Naive thymus-derived CD8-positive, alpha-beta T cell (primary cell): Measurements from ENCODE around the gene RERE. TPM values are rescaled to one million over a fixed set of nuclear protein-coding genes. Genes with fewer than 3 reads are reported as not detected.

Source experiments
- ATAC-seq, 2 donors: fragments of 150-1000 bp; cut with Tn5 transposase in 1 of 2; sonication (Bioruptor Pico), chemical (Tn5 transposase) in 1 of 2; 1 replicate in 1 of 2; 2 replicates in 1 of 2; pipeline ENCODE4 v1.10.0; 2021; ENCODE audit warnings: mild to moderate bottlenecking in 2 of 2, moderate library complexity in 2 of 2
- POLR2A ChIA-PET: fragments of 350-600 bp; sonication (Branson Sonifier 250); formaldehyde crosslinking; loops from one replicate; lab custom pipeline; 2021; ENCODE audit warnings: antibody characterized with exemption; lab: Charles Lee
- DNase-seq, 10 donors: peaks; one replicate each; pipeline versions ENCODE4 v3.0.0 to v3.0.0-alpha.2; 2020 to 2022
- H3K27ac Mint-ChIP-seq, 10 donors: one replicate each; pipeline ENCODE4 v1.8.0; 2020 to 2022; ENCODE audit warnings: mild to moderate bottlenecking in 10 of 10, mixed read lengths in 10 of 10, moderate library complexity in 4 of 10, inconsistent platforms in 1 of 10
- H3K27me3 Mint-ChIP-seq, 5 donors: one replicate each; pipeline ENCODE4 v1.8.0; 2021 to 2022; ENCODE audit warnings: mixed read lengths in 5 of 5
- H3K36me3 Mint-ChIP-seq, 3 donors: one replicate each; pipeline ENCODE4 v1.8.0; 2020 to 2022; ENCODE audit warnings: mixed read lengths in 3 of 3, mild to moderate bottlenecking in 2 of 3, inconsistent platforms in 1 of 3
- H3K4me1 Mint-ChIP-seq, 4 donors: one replicate each; pipeline ENCODE4 v1.8.0; 2021 to 2022; ENCODE audit warnings: mixed read lengths in 4 of 4
- H3K4me3 Mint-ChIP-seq, 10 donors: one replicate each; pipeline ENCODE4 v1.8.0; 2020 to 2022; ENCODE audit warnings: mild to moderate bottlenecking in 10 of 10, mixed read lengths in 10 of 10, moderate library complexity in 6 of 10, inconsistent platforms in 1 of 10
- H3K9me3 Mint-ChIP-seq, 9 donors: one replicate each; pipeline ENCODE4 v1.8.0; 2020 to 2022; ENCODE audit warnings: mixed read lengths in 9 of 9, mild to moderate bottlenecking in 3 of 9, inconsistent platforms in 1 of 9, moderate library complexity in 1 of 9
- polyA plus RNA-seq, 3 donors: library from polyadenylated mRNA; unstranded; fragments of 300-500 nt; fragmentation: Illumina TruSeq; gene quantifications; one replicate each; pipeline ENCODE4 v1.2.3, GENCODE V29; 2021
- total RNA-seq, 8 experiments: library from RNA in 2 of 8; stranded (reverse) in 2 of 8; gene quantifications; one replicate each; pipeline ENCODE4 v1.2.3 and lab custom pipeline; 2021 to 2026

Gene RERE
- total and polyA plus RNA-seq, 5 experiments from 2014 or later = 4.1 to 84.2 (median 8.8) TPM

GRCh38 chr1:8371372-8371991 lies 446.0 kb downstream of the RERE start:
- no peaks in the 10 kb centered on the region for H3K27me3 Mint-ChIP-seq
- H3K36me3 Mint-ChIP-seq = peaks cover 0 to 42% (median 0%) of the 10 kb centered on the region in 3 donors
- H3K4me1 Mint-ChIP-seq = peaks cover 25 to 67% (median 39%) of the 10 kb centered on the region in 4 donors
- no peak for DNase-seq
- no peak for ATAC-seq
- POLR2A ChIA-PET = interaction anchor here (1.2 kb wide), 1 partner anchor 12 kb away, joined by 3 read pairs; no protein-coding TSS in a partner anchor
- no peaks in the 10 kb centered on the region for H3K9me3 Mint-ChIP-seq
- no peak overlapping the region for H3K4me3 Mint-ChIP-seq
- peak overlapping the region in 5 of 10 donors; percentile 8 to 64 (median 51) for H3K27ac Mint-ChIP-seq

DNA sequence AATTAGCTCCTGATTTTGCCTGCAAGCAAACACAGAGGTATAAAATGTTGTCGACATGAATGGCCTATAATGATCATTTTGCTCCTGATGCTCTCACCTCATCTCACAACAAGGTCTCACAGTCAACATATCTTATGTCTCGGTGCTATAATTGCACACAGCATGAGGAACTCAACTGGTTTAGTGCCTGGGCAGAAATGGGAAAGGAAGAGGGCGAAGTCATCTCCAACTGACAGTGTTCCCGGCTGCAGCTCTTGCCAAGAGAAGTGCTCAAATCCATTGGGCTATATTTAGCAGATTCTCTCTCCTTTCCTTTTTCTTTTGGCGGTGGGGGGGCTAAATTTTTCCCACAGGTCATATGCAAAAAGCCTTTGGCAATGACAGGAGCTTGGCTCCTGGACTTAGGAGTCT lies 446.5 kb downstream of the RERE start:
- Mint-ChIP-seq H3K27ac (peak overlapping the region in 6 of 10 donors; percentile 42 to 53 (median 47)), H3K27me3 (no peaks in the 10 kb centered on the region), H3K36me3 (peaks cover 0 to 43% (median 0%) of the 10 kb centered on the region in 3 donors), H3K4me3 (no peak overlapping the region), H3K4me1 (peaks cover 20 to 65% (median 36%) of the 10 kb centered on the region in 4 donors), H3K9me3 (no peaks in the 10 kb centered on the region)
- ATAC-seq = no peak
- POLR2A ChIA-PET = interaction anchor here (1.2 kb wide), 1 partner anchor 12 kb away, joined by 3 read pairs; no protein-coding TSS in a partner anchor
- no peak for DNase-seq

- DNase-seq = no peak
- Mint-ChIP-seq H3K4me1 (peaks cover 19 to 64% (median 35%) of the 10 kb centered on the region in 4 donors), H3K27me3 (no peaks in the 10 kb centered on the region), H3K27ac (peak overlapping the region in 6 of 10 donors; percentile 9 to 61 (median 26)), H3K9me3 (no peaks in the 10 kb centered on the region), H3K4me3 (no peak overlapping the region), H3K36me3 (peaks cover 0 to 49% (median 0%) of the 10 kb centered on the region in 3 donors)
- POLR2A ChIA-PET = interaction anchor here (1.2 kb wide), 1 partner anchor 11 kb away, joined by 3 read pairs; no protein-coding TSS in a partner anchor
- ATAC-seq = no peak
Measured at GRCh38 chr1:8370046-8370881, 447.2 kb downstream of the RERE start.

- H3K4me3 Mint-ChIP-seq = no peak overlapping the region
- no peaks in the 10 kb centered on the region for H3K9me3 Mint-ChIP-seq
- DNase-seq (no peak), ATAC-seq (no peak)
- peak overlapping the region in 4 of 10 donors; percentile 10 to 71 (median 28) for H3K27ac Mint-ChIP-seq
- peaks cover 0 to 50% (median 0%) of the 10 kb centered on the region in 3 donors for H3K36me3 Mint-ChIP-seq
- POLR2A ChIA-PET = no interaction called here
- H3K4me1 Mint-ChIP-seq = peaks cover 15 to 58% (median 28%) of the 10 kb centered on the region in 4 donors
- H3K27me3 Mint-ChIP-seq = no peaks in the 10 kb centered on the region
Measured at GRCh38 chr1:8368956-8369639, 448.3 kb downstream of the RERE start.

DNA sequence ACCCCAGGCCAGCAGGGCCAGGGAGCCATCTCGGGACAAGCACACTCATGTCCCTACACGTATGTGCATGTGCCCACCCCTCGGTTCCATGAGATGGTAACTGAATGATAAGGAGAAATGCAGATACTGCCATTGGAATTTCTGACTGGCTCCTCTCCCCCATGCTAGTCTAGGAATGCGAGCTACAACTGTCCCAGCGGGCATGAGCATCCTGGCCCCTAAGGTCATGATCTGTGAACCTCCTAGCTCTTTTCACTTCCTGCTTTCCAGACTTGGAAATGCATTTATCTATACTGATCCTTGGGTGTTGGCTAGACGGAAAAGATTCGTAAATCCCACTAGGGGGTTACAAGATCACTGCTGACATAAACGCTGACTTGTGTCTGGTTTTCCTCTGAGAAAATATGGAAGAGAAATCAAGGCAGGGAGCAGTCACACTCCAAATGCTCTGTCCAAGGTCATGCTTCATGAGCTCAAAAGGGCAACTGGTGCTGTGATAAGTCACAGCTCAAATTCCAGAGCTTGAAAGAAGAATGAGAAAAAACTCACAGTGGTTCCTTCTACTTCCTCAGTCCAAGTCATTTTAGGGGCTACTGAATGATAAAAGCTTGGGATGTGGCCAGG lies 449.8 kb downstream of the RERE start:
- ATAC-seq (no peak), DNase-seq (no peak)
- POLR2A ChIA-PET = interaction anchor here (1.2 kb wide), 1 partner anchor 16 kb away, joined by 3 read pairs; no protein-coding TSS in a partner anchor
- Mint-ChIP-seq H3K4me3 (no peak overlapping the region), H3K4me1 (peaks cover 15 to 51% (median 28%) of the 10 kb centered on the region in 4 donors), H3K27me3 (no peaks in the 10 kb centered on the region), H3K27ac (peak overlapping the region in 9 of 10 donors; percentile 5 to 50 (median 32)), H3K9me3 (no peaks in the 10 kb centered on the region), H3K36me3 (peaks cover 0 to 50% (median 0%) of the 10 kb centered on the region in 3 donors)

DNA sequence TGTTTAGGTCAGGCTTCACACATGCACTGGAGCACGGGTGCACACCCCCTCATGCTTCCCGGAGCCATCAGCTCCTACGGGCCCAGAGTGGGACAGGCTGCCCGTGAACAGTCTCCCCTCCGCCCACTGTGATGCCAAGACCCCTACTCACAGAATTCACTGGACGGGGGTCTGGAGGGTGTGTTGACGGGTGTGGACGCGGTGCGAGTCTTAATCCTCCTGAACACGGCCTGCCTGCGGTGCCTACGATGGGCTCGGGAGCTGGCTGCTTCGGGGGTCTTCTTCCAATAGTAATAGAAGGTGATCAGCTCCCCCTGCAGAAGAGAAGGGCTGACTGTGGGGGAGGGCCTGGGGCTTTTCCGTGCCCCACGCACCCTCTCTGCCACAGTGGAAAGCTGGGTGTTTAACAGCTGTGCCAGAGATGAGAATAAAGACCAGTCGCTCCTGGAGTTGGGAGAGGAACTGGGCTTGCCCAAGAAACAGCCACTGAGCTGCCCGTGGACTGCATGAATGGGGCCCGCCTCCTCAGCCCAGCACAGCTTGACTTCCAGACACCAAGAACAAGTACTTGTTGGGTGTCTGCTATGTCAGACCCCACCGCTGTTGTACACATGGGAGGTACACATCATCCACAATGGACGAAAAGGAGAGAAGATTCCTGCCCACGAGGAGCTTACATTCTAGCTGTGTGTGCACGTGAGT lies 451.6 kb downstream of the RERE start:
- DNase-seq (no peak), ATAC-seq (no peak)
- no peaks in the 10 kb centered on the region for H3K27me3 Mint-ChIP-seq
- POLR2A ChIA-PET = interaction anchor here (0.5 to 0.6 kb wide), 2 partner anchors 541 to 606 kb away, joined by 3 to 5 read pairs; no protein-coding TSS in a partner anchor
- peaks cover 12 to 37% (median 19%) of the 10 kb centered on the region in 4 donors for H3K4me1 Mint-ChIP-seq
- no peak overlapping the region for H3K4me3 Mint-ChIP-seq
- H3K36me3 Mint-ChIP-seq = peaks cover 0 to 53% (median 0%) of the 10 kb centered on the region in 3 donors
- H3K27ac Mint-ChIP-seq = peak overlapping the region in 2 of 10 donors; percentile 24 to 76
- H3K9me3 Mint-ChIP-seq = no peaks in the 10 kb centered on the region

DNA sequence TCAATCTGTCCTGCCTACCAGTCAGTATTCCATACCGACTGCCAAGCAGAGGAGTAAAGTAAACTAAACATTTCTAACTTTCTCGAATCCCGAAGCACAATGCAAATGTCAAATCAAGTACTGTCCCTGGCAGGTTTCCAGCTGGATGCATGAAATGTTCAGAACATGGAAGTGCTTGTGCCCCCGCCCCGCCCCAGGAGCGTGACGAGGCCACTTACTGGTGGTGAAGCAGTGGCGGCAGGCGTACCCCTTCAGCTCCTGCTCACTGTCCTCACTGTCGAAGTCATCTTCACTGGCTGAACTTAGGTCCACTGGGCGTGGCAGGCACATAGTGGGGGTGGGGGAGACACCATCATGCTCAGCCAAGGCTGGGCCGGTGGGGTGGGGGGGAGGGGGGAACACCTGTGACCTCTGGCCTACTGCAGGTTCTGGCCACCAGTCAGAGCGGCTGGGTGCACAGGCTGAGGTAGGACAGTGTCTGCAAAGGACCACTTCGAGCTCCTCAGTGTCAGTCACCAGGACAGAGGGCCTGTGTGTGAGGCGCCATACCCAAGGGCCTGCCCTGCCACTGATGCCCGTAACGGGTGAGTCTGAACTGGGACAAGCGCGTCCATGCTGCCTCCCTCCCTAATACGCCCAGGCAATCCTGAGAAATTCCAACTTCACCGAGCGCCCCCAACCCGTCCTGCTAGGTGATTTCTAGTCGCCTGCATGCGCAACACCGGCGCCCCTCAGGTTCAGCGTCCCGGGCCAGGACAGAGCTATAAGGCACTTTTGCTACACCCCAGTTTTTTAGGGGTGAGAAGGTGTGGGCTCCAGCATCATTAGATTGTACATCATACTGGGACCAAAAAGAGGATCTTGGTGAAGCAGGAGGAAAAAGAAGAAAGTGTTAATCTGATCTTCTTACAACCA lies 452.7 kb downstream of the RERE start:
- H3K9me3 Mint-ChIP-seq = no peaks in the 10 kb centered on the region
- no peak for ATAC-seq
- peaks cover 6 to 27% (median 16%) of the 10 kb centered on the region in 4 donors for H3K4me1 Mint-ChIP-seq
- H3K27ac Mint-ChIP-seq = peak overlapping the region in 3 of 10 donors; percentile 27 to 59 (median 53)
- no peak for DNase-seq
- H3K36me3 Mint-ChIP-seq = peaks cover 0 to 53% (median 0%) of the 10 kb centered on the region in 3 donors
- no peaks in the 10 kb centered on the region for H3K27me3 Mint-ChIP-seq
- POLR2A ChIA-PET = no interaction called here
- H3K4me3 Mint-ChIP-seq = no peak overlapping the region

- Mint-ChIP-seq H3K27ac (peak overlapping the region in 3 of 10 donors; percentile 40 to 50 (median 43)), H3K9me3 (no peaks in the 10 kb centered on the region), H3K4me3 (no peak overlapping the region), H3K4me1 (peaks cover 6 to 21% (median 15%) of the 10 kb centered on the region in 4 donors), H3K36me3 (peaks cover 0 to 54% (median 2%) of the 10 kb centered on the region in 3 donors), H3K27me3 (no peaks in the 10 kb centered on the region)
- DNase-seq (no peak), ATAC-seq (no peak)
- POLR2A ChIA-PET = interaction anchor here (0.6 kb wide), 2 partner anchors 23 to 53 kb away, joined by 4 read pairs; no protein-coding TSS in a partner anchor
Measured at GRCh38 chr1:8363767-8364301, 453.6 kb downstream of the RERE start.

DNA sequence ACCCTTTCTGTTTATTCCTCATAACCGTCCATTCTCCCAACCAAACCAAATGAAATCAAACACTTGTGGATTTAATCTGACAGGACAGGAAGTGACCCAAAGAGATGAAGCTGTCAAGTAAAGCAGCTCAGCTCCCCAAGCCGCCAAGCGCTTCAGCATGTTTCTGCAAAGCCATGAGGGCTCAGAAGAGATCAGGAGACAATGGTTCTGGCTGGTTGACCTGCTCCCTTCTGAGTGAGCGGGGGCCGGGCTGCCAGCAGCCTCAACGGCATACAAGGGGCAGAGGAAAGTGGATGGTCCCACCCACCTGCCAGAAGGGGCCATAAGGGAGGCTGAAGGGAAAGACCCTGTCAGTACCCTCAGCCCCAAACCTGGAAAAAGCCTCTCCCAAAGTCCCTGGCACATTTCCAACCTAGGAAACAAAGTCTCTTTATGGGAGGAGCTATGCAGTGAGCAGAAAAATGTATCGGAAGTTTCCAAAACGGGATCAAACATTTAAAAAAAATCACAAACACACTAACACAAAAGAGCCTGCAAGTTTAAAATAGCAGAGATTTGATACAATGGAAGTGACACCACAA lies 454.2 kb downstream of the RERE start:
- Mint-ChIP-seq H3K27ac (peak overlapping the region in 5 of 10 donors; percentile 40 to 52 (median 43)), H3K36me3 (peaks cover 0 to 58% (median 2%) of the 10 kb centered on the region in 3 donors), H3K4me1 (peaks cover 6 to 19% (median 14%) of the 10 kb centered on the region in 4 donors), H3K27me3 (no peaks in the 10 kb centered on the region), H3K4me3 (no peak overlapping the region), H3K9me3 (no peaks in the 10 kb centered on the region)
- POLR2A ChIA-PET = interaction anchor here (0.6 kb wide), 2 partner anchors 23 to 53 kb away, joined by 4 read pairs; no protein-coding TSS in a partner anchor
- DNase-seq (no peak), ATAC-seq (no peak)

DNA sequence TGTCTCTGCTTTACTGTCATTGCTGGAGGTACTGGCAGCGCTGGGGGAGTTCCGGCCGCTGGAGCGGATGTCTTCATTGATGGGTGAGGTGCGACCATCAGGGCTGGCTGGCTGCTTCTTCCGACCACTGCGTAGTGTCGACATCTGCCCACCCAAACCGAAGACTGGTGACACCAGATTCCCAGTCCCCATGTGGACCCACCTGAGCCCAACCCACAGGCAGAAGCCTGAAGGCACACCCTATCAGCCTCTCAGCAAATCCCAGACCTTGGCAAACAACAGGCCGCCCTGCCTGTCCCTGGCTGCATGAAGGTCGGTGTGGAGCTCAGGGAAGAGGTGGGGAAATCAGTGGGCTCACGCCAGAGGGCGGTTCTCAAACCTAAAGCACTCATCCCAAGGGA lies 454.7 kb downstream of the RERE start:
- POLR2A ChIA-PET = no interaction called here
- no peak overlapping the region for H3K4me3 Mint-ChIP-seq
- no peaks in the 10 kb centered on the region for H3K27me3 Mint-ChIP-seq
- peak overlapping the region in 2 of 10 donors; percentile 43 to 59 for H3K27ac Mint-ChIP-seq
- H3K9me3 Mint-ChIP-seq = no peaks in the 10 kb centered on the region
- ATAC-seq (no peak), DNase-seq (no peak)
- peaks cover 8 to 16% (median 10%) of the 10 kb centered on the region in 4 donors for H3K4me1 Mint-ChIP-seq
- peaks cover 0 to 61% (median 2%) of the 10 kb centered on the region in 3 donors for H3K36me3 Mint-ChIP-seq
